ENCODE results near the gene CASKIN1.
A peak's percentile ranks its signal among the peaks of the same experiment; 100 is the strongest.

CASKIN1 gene

GRCh38 chr16:2233872-2234812 is 37.7 kb upstream of the CASKIN1 start:
- no peak for FAIRE-seq
- DNase-seq (ENCODE audit: extremely low spot score, insufficient read length, low read depth): no peak

- no peak for FAIRE-seq
- DNase-seq (ENCODE audit: extremely low spot score, insufficient read length, low read depth): no peak
Observed at GRCh38 chr16:2233046-2233775, 36.8 kb upstream of the CASKIN1 start.

DNA sequence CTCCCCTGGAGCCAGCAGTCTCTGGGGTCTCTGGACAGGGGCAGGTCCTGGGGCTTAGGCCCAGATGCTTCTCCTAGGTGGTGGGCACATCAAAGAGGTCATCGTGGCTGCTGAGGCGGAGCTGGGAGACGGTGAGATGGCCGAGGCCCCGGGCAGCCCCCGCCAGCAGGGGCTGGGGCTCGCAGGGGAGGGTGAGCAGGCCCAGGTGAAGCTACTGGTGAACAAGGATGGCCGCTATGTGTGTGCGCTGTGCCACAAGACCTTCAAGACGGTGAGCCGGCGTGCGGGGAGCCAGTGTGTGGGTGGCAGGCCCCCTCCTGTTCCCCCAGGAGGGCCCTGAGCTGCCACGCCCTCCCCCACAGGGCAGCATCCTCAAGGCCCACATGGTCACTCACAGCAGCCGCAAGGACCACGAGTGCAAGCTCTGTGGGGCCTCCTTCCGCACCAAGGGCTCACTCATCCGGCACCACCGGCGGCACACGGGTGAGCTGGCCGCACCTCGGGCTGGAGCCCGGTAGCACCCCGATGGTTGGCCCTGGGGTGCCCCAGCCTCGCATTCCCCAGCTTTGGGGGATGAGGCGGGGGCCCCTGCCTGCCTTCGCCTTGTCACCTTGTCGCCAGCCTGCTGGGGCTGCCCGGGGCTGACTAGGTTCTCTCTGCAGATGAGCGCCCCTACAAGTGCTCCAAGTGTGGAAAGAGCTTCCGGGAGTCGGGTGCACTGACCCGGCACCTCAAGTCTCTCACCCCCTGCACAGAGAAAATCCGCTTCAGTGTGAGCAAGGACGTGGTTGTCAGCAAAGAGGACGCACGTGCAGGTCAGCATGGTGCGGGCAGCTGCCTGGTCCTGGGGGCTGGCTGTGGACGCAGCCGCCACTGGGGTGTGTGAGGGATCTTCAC is 35.9 kb upstream of the CASKIN1 start:
- DNase-seq (ENCODE audit: extremely low spot score, insufficient read length, low read depth): no peak
- FAIRE-seq: no peak

DNA sequence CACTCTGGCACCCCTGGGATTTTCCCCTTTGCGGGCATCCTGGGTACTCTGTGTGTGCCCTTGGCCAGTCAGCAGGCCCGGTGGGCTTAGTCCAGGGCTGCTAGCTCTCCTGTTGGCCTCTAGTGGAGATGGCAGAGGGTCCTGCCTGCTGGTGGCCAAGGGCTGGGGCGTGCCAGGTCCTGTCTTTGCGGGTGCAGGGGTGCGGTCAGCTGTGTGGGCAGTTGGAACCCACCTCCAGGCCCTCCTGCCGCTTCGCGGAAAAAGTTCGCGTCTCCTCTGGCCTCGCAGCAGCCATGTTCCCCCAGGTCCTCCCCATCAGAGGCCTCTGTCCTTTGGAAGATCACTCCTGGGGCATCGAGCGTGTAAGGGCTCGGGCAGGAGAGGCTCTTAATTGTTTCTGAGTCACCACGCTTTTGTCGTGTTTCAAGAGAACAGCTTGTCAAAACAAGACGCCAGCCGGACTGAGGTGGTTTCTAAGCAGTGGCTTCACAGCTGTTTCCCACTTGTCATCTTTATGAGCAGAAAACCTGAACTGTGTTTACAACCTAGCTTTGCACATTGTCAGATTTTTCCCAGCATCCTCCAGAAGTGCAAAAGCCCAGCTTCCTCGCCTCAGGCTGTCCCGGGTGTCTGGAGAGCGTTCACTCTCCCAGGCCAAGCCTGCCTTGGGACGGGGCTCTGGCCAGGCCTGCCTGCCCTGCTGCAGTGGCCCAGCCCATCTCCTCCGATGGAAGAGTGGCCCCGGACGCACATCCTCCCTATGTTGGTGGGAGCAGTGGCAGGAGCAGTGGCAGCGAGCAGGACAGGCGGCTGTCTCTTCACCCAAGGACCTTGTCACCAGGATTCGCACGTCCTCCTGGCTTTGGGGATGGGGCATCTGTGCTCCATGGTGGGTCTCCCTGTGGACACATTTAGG is 34.9 kb upstream of the CASKIN1 start:
- DNase-seq (ENCODE audit: extremely low spot score, insufficient read length, low read depth) (no peak), FAIRE-seq (no peak)

GRCh38 chr16:2230376-2230775 is 34.0 kb upstream of the CASKIN1 start:
- DNase-seq (ENCODE audit: extremely low spot score, insufficient read length, low read depth): no peak
- FAIRE-seq: no peak

DNA sequence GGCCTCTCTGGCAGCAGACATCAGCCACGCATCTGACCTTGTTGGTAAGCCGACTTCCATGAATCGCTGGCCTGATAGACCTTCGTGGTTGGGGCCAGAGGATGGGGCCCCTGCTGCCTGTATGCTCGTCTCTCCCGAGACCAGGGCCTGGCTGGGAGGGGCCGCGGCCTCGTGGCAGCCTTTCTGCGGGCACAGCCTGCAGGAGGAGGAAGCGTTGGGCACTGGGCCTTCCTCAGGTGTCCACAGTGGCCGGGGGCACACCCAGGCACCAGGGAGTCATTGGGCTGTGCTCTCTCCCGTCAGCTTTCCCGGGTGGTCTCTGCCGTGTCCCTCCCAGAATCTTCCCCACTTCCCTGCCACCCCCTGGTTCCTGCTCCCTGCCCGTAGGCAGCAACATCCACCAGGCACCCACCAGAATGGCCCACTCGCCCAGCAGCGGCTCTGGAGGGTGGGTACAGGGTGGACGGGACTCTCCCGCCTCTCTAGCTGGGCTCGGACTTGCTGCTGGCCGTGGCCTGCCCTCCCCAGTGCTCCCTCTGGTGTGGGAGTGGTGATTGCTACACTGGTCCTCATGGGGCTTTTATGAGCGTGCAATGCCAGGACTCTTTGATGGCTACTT is 33.3 kb upstream of the CASKIN1 start:
- no peak for FAIRE-seq

DNA sequence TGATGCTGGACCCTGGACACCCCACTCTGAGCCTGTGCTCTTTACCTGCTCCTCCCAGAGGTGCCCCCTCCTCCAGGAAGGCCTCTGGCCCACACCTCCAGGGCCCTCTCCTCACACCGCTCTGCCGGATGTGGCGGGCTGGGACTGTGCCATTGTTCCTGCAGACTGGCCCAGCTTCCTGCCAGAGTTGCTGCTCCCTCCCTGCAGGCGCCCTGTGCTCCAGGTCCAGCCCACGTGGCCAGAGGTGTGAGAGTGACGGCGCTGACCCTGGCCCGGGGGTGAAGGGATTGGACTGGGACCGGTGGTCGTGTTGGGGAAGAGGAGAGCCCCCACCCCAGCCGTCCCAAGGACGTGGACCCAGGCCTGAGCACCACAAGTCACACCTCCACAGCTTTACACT is 32.7 kb upstream of the CASKIN1 start:
- DNase-seq (ENCODE audit: extremely low spot score, insufficient read length, low read depth): no peak

More for the DNA sequence above, 33.3 kb upstream of the CASKIN1 start:
- DNase-seq (ENCODE audit: extremely low spot score, insufficient read length, low read depth): no peak

GRCh38 chr16:2228161-2228824 is 31.9 kb upstream of the CASKIN1 start:
- no peak for DNase-seq (ENCODE audit: extremely low spot score, insufficient read length, low read depth)
- no peak for FAIRE-seq

More for the DNA sequence above, 32.7 kb upstream of the CASKIN1 start:
- no peak for FAIRE-seq

DNA sequence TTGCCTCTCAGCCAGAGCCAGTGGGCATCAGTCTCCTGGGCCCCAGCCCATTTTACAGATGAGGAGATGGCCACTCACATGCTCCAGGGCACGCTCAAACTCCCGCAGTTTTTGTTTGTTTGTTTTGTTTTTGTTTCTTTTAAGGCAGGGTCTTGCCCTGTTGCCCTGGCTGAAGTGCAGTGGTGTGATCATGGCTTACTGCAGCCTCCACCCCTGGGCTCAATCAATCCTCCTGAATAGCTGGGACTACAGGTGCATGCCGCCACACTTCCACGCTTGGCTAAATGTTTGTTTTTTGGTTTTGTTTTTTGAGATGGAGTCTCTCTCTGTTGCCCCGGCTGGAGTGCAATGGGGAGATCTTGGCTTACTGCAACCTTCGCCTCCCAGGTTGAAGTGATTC is 30.5 kb upstream of the CASKIN1 start:
- DNase-seq (ENCODE audit: extremely low spot score, insufficient read length, low read depth) (no peak), FAIRE-seq (no peak)

DNA sequence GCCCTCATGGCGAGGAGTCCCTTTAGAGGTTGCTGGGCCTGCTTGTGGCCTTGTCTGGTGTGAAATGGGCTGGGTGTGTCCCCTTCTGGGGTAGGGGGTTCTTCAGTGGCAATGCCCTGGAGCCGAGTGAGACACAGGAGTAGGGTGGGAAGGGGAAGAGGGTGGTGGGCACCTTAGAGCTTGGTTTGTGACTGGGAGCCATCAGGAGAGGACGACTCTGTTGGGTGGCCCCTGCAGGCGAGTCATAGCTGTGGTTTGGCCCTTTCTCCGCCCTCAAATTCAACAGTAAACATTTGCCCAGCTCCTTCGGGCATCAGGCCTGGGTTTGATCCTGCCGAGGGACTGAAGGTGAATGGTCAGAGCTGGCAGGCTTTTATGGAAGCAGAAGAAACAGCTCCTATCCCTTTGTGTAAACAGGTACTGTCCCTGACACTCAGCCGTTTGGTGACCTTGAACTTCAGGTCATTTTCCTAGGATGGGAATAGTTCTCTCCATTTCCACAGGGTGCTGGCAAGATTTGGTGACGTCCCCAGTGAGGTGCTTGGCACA is 29.9 kb upstream of the CASKIN1 start:
- no peak for FAIRE-seq
- DNase-seq (ENCODE audit: extremely low spot score, insufficient read length, low read depth): no peak

DNA sequence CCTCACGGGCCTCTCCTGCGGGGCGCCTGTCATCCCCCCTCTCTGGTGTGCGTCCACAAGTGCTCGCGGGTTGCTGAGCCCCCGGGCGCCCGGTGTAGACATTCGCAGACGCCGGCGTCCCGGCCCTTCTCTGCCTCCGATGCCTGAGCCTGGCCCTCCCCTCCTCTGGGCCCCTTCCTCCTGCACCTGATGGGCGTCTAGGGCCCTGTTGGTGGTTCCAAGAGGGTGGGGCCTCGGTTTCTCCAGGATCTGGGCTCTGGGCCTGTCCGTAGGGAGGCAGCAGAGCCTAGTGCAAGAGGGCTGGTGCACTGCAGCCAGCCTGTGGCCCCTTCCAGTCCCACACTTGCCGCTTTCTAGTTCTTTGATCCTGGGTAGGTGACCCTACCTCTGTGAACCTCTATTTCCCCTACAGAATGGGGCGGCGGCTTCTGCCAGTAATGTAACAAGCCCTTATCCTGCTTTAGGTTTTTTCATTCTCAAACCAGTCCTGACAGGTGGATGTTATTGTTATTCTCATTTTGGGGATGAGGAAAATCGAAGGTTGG is 27.6 kb upstream of the CASKIN1 start:
- DNase-seq (ENCODE audit: extremely low spot score, insufficient read length, low read depth) (no peak), FAIRE-seq (no peak)

DNA sequence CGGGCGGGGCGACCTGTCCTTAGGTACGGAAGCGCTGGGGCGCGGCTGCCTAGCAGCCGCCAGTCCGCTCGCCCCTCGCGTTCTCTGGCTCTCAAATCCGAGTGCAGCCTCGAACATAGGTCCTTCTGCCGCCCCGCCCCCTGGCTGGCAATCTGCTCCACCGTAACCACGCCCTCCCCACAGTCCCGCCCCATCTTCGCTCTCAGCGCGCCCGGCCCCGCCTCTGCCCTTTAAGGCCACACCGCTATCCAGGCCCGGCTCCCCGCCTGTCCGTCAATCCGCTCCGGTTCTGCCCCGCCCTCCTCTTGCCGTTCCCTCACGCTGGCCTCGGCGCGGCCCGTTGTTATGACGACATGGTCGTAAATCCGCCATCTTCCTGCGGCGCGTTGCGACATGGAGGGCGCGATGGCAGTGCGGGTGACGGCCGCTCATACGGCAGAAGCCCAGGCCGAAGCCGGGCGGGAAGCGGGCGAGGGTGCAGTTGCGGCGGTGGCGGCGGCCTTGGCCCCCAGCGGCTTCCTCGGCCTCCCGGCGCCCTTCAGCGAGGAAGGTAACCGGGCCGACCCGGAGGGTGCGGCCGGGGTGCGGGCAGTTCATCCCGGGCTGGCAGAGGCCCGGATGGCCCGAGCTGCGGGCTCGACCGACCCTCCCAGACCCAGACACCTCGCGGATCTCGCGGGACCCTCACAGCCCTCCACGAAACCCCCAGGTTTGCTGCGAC is 27.0 kb upstream of the CASKIN1 start, which contains the start of gene E4F1:
Gene E4F1 (plus strand): TSS at position 371 of the 721 bp plus-strand sequence. CDS start 23 bp downstream, at position 394.
- FAIRE-seq (peak; percentile 99), DNase-seq (ENCODE audit: extremely low spot score, insufficient read length, low read depth) (peak; percentile 100)

- DNase-seq (ENCODE audit: extremely low spot score, insufficient read length, low read depth): no peak
- no peak for FAIRE-seq
Observed at GRCh38 chr16:2216330-2216729, 19.9 kb upstream of the CASKIN1 start.

GRCh38 chr16:2214719-2214968 is 18.2 kb upstream of the CASKIN1 start, which contains the start of gene PGP:
Gene PGP (minus strand): TSS chr16:2214840. CDS start chr16:2214777, 63 bp downstream.
- FAIRE-seq (no peak), DNase-seq (ENCODE audit: extremely low spot score, insufficient read length, low read depth) (no peak)

- DNase-seq (ENCODE audit: extremely low spot score, insufficient read length, low read depth): no peak
- no peak for FAIRE-seq
Observed at GRCh38 chr16:2213817-2214718, 17.7 kb upstream of the CASKIN1 start.
